Left renal pelvis (tissue), 4 donors: ENCODE results near the gene PCDHB4. TPM values are rescaled to one million over a fixed set of nuclear protein-coding genes. Genes with fewer than 3 reads are reported as not detected.
"Not testable (repeated sequence)": the region's sequence is repeated elsewhere in the genome, so short reads cannot be mapped to it uniquely, and the experiment has no call there.

Experiments used
- DNase-seq, 4 donors: peaks; one replicate each; pipeline ENCODE4 v3.0.0-alpha.2; 2013; ENCODE audit warnings: low read depth in 4 of 4, low spot score in 3 of 4
- polyA plus RNA-seq, 4 donors: library from polyadenylated mRNA; unstranded; fragments of 120-200 nt; gene quantifications; one replicate each; pipeline ENCODE4 v1.2.1, GENCODE V29; 2013; ENCODE audit not compliant: insufficient read length in 4 of 4

The PCDHB4 gene
- polyA plus RNA-seq, 4 donors: 1.3 to 5.8 (median 2.2) TPM

DNA sequence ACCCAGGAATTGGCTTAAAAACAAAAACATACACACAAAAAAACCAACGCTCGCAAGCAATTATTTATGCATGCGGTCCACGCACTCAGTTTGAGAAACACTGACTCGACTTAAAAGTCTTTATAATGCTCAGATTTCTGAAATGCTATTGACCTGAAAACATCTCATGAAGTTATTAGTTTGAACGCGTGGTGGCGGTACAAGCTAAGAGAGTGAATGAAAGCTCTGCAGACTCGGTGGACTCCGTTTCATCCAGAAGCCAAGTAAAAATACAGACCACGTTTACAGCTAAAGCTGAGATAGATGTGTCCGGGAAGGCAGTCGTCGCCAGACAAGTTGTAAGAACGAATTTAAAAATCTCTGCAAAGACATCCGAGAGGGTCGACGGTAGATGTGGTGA is 28.2 kb downstream of the PCDHB4 start, which contains the start of gene PCDHB6:
TSS of gene PCDHB6 (plus strand) at position 246 of the 400 bp plus-strand sequence. CDS start 201 bp downstream, outside the sequence.
- no peak for DNase-seq

DNA sequence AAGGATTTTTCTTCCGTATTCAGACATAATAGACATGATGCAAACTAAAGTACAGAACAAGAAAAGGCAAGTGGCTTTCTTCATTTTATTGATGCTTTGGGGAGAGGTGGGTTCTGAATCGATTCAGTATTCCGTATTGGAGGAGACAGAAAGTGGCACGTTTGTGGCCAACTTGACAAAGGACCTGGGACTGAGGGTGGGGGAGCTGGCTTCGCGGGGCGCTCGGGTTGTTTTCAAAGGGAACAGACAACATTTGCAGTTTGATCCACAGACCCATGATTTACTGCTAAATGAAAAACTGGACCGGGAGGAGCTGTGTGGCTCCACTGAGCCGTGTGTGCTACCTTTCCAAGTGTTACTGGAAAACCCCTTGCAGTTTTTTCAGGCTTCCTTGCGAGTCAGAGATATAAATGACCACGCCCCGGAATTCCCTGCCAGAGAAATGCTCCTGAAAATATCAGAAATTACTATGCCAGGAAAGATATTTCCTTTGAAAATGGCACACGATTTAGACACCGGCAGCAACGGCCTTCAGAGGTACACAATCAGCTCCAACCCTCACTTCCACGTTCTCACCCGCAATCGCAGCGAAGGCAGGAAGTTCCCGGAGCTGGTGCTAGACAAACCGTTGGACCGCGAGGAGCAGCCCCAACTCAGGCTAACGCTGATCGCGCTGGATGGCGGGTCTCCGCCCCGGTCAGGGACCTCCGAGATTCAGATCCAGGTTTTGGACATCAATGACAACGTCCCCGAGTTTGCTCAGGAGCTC is 28.8 kb downstream of the PCDHB4 start:
- no peak for DNase-seq

DNA sequence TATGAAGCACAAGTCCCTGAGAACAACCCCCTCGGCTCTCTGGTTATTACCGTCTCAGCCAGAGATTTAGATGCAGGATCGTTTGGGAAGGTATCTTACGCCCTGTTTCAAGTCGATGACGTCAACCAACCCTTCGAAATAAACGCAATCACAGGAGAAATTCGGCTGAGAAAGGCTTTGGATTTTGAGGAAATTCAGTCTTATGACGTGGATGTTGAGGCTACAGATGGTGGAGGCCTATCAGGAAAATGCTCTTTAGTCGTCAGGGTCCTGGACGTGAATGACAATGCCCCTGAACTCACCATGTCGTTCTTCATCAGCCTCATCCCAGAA is 29.3 kb downstream of the PCDHB4 start:
- DNase-seq: no peak

DNA sequence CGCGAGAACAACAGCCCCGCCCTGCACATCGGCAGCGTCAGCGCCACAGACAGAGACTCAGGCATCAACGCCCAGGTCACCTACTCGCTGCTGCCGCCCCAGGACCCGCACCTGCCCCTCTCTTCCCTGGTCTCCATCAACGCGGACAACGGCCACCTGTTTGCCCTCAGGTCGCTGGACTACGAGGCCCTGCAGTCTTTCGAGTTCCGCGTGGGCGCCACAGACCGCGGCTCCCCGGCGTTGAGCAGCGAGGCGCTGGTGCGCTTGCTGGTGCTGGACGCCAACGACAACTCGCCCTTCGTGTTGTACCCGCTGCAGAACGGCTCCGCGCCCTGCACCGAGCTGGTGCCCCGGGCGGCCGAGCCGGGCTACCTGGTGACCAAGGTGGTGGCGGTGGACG is 30.0 kb downstream of the PCDHB4 start:
- DNase-seq: not testable (repeated sequence)

DNA sequence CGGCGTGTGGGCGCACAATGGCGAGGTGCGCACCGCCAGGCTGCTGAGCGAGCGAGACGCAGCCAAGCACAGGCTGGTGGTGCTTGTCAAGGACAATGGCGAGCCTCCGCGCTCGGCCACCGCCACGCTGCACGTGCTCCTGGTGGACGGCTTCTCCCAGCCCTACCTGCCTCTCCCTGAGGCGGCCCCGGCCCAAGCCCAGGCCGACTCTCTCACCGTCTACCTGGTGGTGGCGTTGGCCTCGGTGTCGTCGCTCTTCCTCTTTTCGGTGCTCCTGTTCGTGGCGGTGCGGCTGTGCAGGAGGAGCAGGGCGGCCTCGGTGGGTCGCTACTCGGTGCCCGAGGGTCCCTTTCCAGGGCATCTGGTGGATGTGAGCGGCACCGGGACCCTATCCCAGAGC is 30.5 kb downstream of the PCDHB4 start:
- DNase-seq: not testable (repeated sequence)

DNA sequence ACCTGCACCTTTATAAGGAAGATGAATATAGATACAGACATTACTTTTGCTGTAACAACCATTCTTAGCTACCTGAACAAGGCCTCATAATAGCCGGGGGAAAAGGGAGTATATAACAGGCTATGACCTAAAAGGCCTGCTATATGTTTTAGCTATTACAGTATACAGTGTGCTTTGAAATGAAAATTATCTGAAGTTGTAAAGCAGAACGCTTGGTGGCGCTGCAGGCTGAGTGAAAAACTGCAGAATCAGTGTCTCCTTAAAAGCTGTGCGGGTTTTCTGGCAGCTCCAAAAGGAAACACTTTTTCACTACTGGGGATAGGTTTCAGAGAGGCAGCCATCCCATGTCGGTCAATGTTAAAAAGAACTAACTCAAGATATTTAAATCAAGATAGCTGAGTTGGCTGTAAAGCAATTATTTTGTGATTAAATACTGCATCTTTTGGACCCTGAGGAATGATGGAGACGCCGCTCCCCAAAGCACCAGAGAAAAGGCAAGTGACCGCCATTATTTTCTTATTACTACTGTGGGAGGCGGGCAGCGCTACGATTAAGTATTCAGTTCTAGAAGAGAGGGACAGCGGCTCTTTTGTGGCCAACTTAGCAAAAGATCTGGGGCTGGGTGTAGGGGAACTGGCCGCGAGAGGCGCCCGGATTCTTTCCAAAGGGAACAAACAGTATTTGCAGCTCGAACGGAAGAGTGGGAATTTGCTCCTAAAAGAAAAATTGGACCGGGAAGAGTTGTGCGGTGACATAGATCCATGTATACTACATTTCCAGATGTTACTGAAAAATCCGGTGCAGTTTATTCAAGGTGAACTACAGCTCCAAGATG is 34.1 kb downstream of the PCDHB4 start:
- no peak for DNase-seq

DNA sequence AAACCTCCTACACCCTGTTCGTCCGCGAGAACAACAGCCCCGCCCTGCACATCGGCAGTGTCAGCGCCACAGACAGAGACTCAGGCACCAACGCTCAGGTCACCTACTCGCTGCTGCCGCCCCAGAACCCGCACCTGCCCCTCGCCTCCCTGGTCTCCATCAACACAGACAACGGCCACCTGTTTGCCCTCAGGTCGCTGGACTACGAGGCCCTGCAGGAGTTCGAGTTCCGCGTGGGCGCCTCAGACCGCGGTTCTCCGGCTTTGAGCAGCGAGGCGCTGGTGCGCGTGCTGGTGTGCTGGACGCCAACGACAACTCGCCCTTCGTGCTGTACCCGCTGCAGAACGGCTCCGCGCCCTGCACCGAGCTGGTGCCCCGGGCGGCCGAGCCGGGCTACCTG is 35.7 kb downstream of the PCDHB4 start:
- DNase-seq: not testable (repeated sequence)

DNA sequence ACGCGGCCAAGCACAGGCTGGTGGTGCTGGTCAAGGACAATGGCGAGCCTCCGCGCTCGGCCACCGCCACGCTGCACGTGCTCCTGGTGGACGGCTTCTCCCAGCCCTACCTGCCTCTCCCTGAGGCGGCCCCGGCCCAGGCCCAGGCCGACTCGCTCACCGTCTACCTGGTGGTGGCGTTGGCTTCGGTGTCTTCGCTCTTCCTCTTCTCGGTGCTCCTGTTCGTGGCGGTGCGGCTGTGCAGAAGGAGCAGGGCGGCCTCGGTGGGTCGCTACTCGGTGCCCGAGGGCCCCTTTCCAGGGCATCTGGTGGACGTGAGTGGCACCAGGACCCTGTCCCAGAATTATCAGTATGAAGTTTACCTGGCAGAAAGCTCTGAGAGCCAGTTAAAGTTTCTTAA is 36.3 kb downstream of the PCDHB4 start:
- not testable (repeated sequence) for DNase-seq

DNA sequence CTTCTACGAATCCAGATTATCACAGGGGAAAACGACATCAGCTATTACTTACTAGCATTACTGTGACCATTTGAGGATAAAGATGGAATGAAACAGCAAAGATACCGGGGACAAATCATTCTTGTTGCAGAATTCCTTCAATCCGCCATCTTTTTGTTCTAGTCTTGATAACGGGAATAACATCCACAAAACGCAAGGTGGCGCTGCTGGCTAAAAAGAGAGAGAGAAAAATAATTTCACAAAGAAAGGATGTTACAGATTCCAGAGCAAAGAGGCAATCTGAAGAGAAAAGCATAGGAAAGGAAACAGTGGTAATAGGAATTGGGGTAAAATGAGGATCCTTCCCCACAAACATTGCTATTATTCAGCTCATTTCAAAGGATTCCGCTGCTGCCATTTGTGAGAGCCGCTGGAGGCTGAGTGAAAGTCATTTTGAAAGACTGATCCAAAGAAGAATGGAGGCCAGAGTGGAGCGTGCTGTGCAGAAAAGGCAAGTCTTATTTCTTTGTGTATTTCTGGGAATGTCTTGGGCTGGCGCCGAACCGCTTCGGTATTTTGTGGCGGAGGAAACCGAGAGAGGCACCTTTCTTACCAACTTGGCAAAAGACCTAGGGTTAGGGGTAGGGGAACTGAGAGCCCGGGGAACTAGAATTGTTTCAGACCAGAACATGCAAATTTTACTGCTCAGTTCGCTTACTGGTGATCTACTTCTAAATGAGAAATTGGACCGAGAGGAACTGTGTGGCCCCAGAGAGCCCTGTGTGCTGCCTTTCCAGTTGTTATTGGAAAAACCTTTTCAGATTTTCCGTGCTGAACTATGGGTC is 51.0 kb downstream of the PCDHB4 start, which contains the start of gene PCDHB7:
TSS of gene PCDHB7 (plus strand) at position 264 of the 824 bp plus-strand sequence. CDS start at position 456, 192 bp downstream.
- no peak for DNase-seq

DNA sequence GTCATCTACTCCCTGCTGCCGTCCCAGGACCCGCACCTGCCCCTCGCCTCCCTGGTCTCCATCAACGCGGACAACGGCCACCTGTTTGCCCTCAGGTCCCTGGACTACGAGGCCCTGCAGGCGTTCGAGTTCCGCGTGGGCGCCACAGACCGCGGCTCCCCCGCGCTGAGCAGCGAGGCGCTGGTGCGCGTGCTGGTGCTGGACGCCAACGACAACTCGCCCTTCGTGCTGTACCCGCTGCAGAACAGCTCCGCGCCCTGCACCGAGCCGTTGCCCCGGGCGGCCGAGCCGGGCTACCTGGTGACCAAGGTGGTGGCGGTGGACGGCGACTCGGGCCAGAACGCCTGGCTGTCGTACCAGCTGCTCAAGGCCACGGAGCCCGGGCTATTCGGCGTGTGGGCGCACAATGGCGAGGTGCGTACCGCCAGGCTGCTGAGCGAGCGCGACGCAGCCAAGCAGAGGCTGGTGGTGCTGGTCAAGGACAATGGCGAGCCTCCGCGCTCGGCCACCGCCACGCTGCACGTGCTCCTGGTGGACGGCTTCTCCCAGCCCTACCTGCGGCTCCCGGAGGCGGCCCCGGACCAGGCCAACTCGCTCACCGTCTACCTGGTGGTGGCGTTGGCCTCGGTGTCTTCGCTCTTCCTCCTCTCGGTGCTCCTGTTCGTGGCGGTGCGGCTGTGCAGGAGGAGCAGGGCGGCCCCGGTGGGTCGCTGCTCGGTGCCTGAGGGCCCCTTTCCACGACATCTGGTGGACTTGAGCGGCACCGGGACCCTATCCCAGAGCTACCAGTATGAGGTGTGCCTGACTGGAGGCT is 52.9 kb downstream of the PCDHB4 start:
- DNase-seq: not testable (repeated sequence)

Other genes starting within 250 kb of the PCDHB4 start
- gene PCDHA12, start 246.5 kb upstream of the PCDHB4 start, polyA plus RNA-seq: under 1 TPM; 0.04 to 0.82 (median 0.14) TPM
- gene PCDHA13, start 239.7 kb upstream of the PCDHB4 start, polyA plus RNA-seq: under 1 TPM in 3 of 4 donors, not detected in 1; 0.07 to 0.33 (median 0.09) TPM
- under 1 TPM; 0.09 to 0.52 (median 0.11) TPM for gene PCDHAC1, start 195.5 kb upstream of the PCDHB4 start, polyA plus RNA-seq
- gene PCDHAC2, start 155.3 kb upstream of the PCDHB4 start, polyA plus RNA-seq: 1 to 10 TPM in 2 of 4 donors, under 1 TPM in 2; 0.62 to 1.6 (median 1.0) TPM
- under 1 TPM; 0.04 to 0.15 (median 0.10) TPM for gene PCDHB1, start 70.4 kb upstream of the PCDHB4 start, polyA plus RNA-seq
- 1 to 10 TPM; 3.5 to 7.9 (median 6.0) TPM for gene PCDHB2, start 27.2 kb upstream of the PCDHB4 start, polyA plus RNA-seq
- 1 to 10 TPM; 3.0 to 4.9 (median 3.5) TPM for gene PCDHB3, start 21.3 kb upstream of the PCDHB4 start, polyA plus RNA-seq
- gene PCDHB5, start 13.4 kb downstream of the PCDHB4 start, polyA plus RNA-seq: 10 to 100 TPM in 1 of 4 donors, 1 to 10 TPM in 3; 5.6 to 10.5 (median 8.0) TPM
- gene PCDHB6, start 28.2 kb downstream of the PCDHB4 start, polyA plus RNA-seq: 1 to 10 TPM; 2.5 to 4.5 (median 3.4) TPM
- gene PCDHB7, start 50.8 kb downstream of the PCDHB4 start, polyA plus RNA-seq: 1 to 10 TPM; 4.0 to 7.9 (median 5.6) TPM
- gene PCDHB8, start 56.0 kb downstream of the PCDHB4 start, polyA plus RNA-seq: 1 to 10 TPM; 1.2 to 3.5 (median 2.7) TPM
- gene PCDHB16, start 60.6 kb downstream of the PCDHB4 start, polyA plus RNA-seq: 1 to 10 TPM; 4.9 to 8.4 (median 5.7) TPM
- 1 to 10 TPM; 3.7 to 5.1 (median 4.5) TPM for gene PCDHB9, start 65.3 kb downstream of the PCDHB4 start, polyA plus RNA-seq
- gene PCDHB10, start 70.5 kb downstream of the PCDHB4 start, polyA plus RNA-seq: 10 to 100 TPM in 2 of 4 donors, 1 to 10 TPM in 2; 5.4 to 11.3 (median 8.3) TPM
- 1 to 10 TPM; 4.9 to 7.0 (median 6.5) TPM for gene PCDHB11, start 77.8 kb downstream of the PCDHB4 start, polyA plus RNA-seq
- 1 to 10 TPM; 4.9 to 8.6 (median 5.5) TPM for gene PCDHB12, start 86.9 kb downstream of the PCDHB4 start, polyA plus RNA-seq
- 1 to 10 TPM; 5.5 to 8.1 (median 5.9) TPM for gene PCDHB13, start 92.1 kb downstream of the PCDHB4 start, polyA plus RNA-seq
- 10 to 100 TPM in 3 of 4 donors, 1 to 10 TPM in 1; 9.9 to 13.5 (median 10.6) TPM for gene PCDHB14, start 101.5 kb downstream of the PCDHB4 start, polyA plus RNA-seq
- gene PCDHB15, start 123.6 kb downstream of the PCDHB4 start, polyA plus RNA-seq: 10 to 100 TPM; 14.7 to 17.6 (median 16.6) TPM
- gene SLC25A2, start 182.2 kb downstream of the PCDHB4 start, polyA plus RNA-seq: under 1 TPM in 1 of 4 donors, not detected in 3; 0.17 TPM
- 100 to 1,000 TPM; 142 to 184 (median 157) TPM for gene TAF7, start 199.0 kb downstream of the PCDHB4 start, polyA plus RNA-seq
- 1 to 10 TPM in 1 of 4 donors, under 1 TPM in 3; 0.47 to 1.1 (median 0.84) TPM for gene PCDHGA1, start 208.7 kb downstream of the PCDHB4 start, polyA plus RNA-seq
- 10 to 100 TPM in 1 of 4 donors, 1 to 10 TPM in 3; 5.0 to 12.8 (median 7.0) TPM for gene PCDHGA2, start 216.9 kb downstream of the PCDHB4 start, polyA plus RNA-seq
- 1 to 10 TPM; 2.3 to 6.2 (median 3.8) TPM for gene PCDHGA3, start 222.0 kb downstream of the PCDHB4 start, polyA plus RNA-seq
- gene PCDHGB1, start 228.3 kb downstream of the PCDHB4 start, polyA plus RNA-seq: 1 to 10 TPM; 1.7 to 2.1 (median 1.9) TPM
- 1 to 10 TPM; 2.3 to 4.6 (median 2.4) TPM for gene PCDHGA4, start 233.2 kb downstream of the PCDHB4 start, polyA plus RNA-seq
- gene PCDHGB2, start 238.2 kb downstream of the PCDHB4 start, polyA plus RNA-seq: 1 to 10 TPM; 3.5 to 5.2 (median 3.8) TPM
- gene PCDHGA5, start 242.3 kb downstream of the PCDHB4 start, polyA plus RNA-seq: 1 to 10 TPM; 2.2 to 6.1 (median 2.6) TPM
- gene PCDHGB3, start 248.4 kb downstream of the PCDHB4 start, polyA plus RNA-seq: 1 to 10 TPM; 1.5 to 2.8 (median 2.3) TPM